HuH-7 (cell line): Measurements from ENCODE around the gene CCDC149.
A peak's percentile ranks its signal among the peaks of the same experiment; 100 is the strongest.

ENCODE experiments used
- DNase-seq: peaks from one replicate; pipeline ENCODE4 v3.0.0; 2011; ENCODE audit warnings: low spot score

The CCDC149 gene

DNA sequence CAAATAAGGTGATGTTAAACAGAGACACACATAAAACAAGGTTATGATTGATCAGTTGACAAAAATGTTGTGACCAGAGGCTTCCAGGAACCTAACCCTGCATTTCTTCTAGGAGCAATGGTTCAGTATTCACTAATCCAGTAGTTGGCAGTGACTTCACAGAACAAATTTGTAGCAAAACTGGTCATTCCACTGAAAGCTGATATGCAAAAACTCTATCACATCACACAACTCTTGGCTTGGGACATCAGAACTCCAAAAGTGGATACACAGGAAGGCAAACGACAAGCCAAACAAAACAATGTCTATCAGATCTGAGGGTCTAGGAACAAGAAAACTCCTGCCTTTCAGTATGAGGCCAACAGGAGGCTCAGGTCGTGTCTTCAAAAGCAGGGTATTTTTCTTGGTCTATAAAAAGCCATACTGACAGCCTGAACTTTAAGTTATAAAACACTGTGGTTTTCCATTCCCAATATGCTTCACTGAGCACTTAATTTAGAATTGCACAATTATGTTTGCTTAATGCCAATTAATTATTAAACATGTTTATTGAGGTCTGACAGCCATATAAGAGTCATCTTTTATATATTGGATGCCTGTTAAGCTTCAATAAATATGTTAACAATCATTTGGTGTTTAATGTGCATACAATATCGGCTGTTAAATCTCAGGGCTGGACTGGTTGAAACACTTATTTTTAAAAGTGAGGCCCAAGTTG is 71.9 kb downstream of the CCDC149 start:
- no peak for DNase-seq

DNA sequence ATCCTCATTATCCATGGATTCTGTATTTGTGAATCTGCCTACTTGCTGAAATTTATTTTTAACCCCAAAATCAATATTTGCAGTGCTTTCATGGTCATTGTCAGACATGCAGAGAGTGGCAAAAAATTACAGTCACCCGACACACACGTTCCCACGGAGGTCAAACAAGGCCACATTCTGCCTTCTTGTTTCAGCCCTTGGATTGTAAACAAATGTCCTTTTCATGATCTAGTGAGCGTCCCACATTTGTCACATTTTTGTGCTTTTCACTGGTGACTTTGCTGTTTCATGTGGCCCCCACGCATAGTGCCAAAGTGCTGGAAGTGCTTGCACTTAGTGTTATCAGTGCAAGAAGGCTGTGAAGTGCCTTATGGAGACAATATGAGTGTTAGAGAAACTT is 72.5 kb downstream of the CCDC149 start:
- no peak for DNase-seq

DNA sequence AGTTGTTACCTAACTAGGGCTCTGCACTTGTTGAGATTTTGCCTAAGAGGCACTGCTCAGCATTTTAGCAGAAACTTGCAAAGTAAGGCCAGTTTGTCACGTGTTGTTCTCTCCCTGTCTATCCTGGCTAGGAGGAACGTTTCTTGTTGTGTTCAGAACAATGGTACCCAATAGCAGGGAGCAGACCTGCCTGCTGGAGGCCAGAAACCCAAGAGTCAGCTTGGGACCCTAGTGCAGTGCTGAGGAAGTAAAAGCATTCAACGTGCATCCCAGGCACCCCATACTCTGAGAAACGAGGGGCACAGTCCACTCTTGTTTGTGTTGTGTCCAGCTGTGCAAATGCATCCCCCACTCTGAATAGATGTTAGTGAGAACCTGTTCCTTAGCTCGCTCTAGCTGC is 75.1 kb downstream of the CCDC149 start:
- no peak for DNase-seq

DNA sequence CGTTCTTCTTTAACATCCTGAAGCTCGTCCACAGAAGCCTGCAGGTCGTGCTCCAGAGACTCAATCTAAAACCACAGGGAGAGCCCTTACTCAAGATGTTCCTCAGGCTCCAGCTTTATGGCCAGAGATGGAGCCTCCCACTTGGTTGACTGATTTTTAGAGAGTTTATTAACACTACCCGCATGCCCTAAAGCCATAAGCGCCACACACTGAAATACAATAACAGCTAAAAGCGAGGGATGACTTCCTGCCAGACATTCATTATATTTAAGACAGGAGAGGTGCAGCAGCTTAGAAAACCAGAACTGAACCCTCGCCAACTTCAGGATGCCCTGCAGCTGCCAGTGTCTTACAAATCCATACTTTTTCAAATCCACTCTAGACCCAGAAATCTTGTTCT is 75.5 kb downstream of the CCDC149 start:
- no peak for DNase-seq

DNA sequence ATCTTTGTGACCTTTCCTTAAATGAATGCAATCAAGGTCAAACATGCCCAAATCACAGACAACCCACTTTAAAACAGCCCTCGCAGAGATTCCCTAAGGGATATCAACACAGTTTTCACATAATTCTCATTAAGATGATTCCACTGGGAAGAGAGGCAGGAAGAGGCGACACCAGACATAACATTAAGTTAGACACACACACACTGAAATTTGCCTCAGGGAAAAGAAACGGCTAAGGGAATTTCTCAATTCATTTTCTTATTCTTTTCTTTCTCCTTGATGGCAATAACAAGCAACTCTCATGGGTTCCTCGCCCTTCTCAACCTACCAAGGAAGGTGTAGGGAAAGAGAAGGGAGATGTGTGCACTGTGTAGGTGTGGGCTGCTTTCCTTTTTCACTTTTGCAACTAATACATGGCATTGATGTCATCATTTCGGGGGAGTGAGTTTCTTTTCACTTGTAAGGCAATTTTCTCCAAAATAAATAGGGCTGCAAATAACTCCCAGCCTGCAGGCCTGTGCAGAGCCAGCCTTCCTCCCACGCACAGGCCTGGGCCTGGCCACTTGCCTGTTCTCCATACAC is 76.1 kb downstream of the CCDC149 start:
- no peak for DNase-seq

DNA sequence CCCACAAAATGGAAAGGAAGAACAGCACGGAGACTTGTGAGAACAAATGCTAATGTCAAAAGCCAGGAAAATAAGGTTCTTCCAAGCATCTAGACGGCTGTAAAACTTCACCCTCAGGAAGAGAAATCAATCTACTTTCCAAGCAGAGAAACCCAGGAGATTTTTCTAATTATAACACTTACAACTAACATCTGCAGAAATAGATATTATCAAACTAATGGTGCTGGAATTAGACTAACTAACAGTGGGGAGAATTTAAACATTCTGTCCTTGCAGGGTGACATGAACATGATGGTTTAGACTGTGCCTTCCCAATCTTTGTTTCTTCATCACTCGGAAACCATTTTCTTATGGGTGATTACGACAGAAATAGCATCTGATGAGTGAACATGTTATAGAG is 77.1 kb downstream of the CCDC149 start:
- DNase-seq, result no peak

DNA sequence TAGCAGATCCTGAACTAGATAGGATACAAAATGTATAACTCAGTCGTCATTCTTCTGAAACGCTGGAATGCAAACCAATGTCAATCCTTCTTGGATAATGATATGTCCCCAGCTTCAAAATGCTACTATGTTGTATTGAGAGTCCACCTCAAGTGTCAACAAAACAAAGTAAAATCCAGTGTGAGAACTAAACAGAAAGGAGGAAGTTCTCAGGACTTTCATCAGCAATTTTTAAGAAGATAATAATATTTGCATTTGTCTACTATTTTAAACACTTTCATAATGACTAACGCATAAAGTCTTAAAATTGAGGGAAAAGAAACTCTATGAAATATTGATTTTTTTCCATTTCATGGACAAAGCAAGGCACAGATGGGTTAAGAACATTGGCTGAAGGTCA is 81.2 kb downstream of the CCDC149 start:
- no peak for DNase-seq

DNA sequence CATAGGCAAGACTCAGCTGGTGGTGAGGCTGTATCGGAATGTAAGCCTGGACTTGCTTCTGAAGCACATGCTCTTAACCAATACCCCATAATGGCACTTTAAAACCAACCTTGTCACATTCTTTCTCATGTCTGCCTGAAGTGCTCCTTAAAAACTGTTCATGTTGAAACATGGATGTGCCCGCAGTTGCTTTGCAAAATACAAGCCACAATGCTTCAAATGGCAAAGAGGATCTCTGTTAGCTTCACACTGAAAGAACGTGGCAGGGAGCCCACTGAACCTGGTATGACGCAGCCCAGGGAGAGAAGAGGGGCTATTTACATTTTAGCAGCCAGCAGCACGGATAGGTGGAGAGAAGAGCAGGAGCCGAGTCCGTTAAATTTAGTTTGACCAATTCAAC is 88.1 kb downstream of the CCDC149 start:
- no peak for DNase-seq

DNA sequence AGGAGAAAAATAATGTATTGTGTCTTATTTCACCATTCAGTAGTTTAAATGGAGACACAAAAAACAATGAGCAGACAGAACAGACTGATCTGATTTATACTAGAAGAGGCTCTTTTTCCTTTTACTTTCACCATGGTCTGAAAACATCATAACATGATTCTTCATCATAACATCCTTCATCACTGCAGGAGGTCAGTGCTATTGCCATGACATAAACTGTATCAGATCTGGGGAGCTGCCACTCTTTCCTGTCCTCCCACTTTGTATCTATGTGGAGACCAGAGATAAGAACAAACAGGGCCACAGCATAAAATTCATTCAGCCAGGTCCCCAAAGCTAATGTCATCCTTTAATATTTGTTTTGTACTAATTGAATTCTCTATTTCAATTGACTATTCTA is 92.3 kb downstream of the CCDC149 start:
- no peak for DNase-seq

DNA sequence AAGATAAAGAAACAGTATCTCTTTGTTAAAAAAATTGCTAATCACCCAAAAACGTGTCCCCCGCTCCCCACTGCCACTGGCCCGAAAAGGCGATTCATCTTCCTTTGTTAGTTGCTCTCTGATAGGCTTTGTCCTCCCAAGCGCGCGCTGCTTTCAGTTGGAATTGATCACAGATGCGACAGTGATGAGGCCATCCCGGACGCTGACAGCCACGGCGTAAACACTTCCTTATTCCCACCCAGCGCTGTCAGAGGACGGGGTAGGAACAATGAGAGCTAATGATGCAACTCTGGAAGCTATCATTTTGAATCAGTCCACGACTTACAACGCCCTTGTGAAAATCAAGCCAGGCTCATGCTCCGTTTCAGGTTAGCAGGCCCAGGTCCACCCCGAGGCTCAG is 96.0 kb downstream of the CCDC149 start:
- no peak for DNase-seq

DNA sequence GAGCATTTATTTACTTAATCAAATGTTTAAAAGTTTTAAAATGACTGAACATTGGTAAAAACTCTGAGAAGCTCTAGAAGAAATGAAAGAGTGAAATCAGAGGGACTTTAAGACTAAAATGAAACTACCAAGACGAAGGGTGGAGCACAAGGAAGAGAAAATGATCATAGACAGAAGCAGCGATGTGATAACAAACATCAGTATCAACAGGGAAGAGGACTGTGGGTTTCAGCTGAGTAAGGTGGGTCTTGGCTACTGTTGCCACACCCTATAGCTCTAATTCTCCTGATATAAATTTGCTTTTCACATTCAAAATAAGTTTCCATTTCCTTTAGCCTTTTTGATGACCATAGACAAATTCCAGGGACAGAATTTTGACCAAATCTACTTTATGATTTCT is 99.1 kb downstream of the CCDC149 start:
- DNase-seq, result no peak

DNA sequence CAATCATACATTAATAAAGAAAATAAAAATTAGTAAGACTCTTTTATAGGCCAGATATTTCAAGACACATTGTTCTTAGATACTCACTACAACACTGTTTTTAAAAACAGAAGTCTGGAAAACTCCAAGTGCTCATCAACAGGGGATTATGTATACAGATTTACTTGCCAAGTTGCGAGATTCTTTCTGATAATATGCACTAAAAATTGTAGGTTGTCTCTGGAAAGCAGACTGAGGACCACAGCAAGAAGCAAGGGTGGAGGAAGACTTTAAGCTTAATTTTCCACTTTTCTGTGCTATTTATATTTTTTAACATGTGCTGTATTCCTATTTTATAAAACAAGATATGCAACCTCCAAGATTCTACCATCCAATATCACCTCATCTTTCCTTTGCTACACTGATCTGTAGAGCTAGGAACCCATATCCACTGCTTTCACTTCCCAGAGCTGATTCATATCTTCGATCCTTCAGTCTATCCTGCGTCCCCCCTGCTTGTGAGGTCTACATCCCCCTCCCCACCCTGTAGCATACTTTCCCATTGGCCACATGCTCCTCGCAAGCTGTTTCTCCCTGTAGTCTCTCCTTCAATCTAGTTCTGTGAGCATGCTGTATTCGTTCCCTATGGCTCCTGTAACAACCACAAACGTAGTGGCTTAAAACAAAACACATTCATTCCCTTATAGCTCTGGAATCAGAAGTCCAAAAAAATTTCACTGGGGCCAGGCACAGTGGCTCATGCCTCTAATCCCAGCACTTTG is 101.8 kb downstream of the CCDC149 start:
- no peak for DNase-seq

DNA sequence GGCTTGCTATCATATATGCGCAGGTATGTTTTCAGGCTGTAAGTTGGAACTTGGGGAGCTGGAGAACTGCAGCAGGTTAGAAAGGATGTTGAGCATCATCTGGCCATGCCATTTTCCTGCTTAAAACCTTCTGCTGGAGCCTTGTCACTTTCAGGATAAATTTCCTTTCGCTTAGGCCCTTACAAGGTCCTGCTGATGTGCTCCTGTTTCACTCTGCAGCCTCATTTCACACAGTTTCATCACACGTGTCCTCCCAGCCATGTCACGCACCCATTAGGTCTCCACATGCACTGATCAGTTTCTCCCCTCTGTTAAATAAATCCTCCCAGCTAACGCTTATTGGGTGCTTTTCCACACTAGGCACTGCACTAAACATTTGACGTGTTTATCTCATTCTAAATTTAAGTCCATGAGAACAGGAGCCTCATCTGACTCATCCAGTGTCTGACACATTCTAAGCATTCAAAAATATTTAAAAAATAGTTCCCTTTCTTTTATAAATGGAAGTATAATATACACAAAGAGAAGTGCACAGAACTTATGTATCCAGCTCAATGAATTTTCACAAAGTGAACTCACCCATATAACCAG is 102.9 kb downstream of the CCDC149 start:
- DNase-seq, result no peak

DNA sequence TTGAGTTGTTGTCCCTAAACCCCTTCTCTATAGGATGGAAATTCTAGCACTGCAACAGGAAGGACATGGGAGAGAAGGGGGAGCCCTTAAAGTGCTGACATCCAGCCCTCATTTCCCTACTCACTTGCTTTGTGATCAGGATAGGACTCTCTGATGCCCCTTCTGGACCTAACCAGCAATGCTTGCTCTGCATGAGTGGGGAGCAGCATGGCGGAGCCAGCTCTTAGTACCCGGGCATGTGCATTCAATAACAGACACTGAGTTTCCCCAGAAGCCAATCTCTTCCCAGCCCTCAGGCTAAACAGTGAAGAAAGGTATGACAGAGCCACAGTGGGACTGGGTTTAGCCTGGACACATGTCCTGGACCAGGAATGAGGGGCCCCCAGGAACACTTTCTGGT is 103.5 kb downstream of the CCDC149 start:
- peak; percentile 66 for DNase-seq

DNA sequence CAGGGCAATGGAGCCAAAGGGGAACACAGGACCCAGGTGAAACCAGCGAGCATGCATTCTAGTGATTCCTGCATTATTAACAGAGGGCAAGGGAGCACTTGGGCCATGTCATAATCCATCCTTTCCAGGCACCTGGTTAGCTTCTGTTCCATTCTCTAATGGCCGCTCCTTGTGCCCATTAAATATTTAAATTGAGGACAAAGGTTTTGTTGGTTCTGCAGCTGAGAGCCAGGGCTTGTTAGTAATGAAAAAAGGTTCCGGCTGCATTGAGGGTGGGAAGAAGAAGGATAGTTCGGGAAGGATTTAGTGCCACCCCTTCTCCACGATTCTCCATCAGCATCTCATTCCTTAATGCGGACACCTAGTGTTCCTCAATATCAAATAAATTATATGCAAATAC is 103.9 kb downstream of the CCDC149 start:
- DNase-seq, result no peak

DNA sequence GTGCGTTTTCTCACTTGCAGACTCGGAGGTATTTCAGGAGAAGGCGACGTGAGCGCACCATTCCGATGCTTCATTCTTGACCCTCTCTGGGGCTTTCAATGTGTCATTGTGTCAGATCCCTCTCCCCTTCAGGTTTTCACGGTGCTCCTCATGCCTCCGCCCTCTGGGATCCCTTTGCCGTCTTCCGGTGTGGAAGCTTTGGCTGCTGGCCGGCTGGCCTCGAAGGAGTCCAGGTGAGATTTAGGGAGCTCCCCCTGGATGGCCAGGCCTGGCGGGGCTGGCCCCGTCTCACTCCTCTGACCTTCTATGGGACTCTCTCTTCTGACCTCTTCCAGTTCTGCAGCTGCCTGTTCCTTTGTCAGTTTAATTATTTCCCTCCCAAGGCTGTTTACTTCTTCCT is 104.6 kb downstream of the CCDC149 start:
- no peak for DNase-seq

DNA sequence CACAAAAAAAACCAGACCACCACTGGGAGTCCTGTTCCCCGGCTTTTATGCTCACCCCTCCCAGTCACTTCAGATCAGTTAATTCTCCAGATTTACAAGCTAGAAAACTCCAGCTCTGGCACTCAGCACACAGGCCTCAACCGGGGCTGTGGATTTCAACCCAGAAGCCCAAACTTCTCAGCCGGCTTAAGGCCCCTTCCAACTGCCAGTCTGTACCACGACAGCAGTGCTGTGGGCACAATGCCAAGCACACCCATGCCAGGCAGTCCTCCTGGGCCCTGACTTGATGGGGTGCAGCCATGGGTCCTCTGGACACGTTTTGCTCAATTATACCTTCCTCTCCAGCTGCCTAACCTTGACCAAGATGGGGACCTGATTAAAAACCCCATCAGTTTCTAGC is 105.2 kb downstream of the CCDC149 start:
- DNase-seq, result no peak

DNA sequence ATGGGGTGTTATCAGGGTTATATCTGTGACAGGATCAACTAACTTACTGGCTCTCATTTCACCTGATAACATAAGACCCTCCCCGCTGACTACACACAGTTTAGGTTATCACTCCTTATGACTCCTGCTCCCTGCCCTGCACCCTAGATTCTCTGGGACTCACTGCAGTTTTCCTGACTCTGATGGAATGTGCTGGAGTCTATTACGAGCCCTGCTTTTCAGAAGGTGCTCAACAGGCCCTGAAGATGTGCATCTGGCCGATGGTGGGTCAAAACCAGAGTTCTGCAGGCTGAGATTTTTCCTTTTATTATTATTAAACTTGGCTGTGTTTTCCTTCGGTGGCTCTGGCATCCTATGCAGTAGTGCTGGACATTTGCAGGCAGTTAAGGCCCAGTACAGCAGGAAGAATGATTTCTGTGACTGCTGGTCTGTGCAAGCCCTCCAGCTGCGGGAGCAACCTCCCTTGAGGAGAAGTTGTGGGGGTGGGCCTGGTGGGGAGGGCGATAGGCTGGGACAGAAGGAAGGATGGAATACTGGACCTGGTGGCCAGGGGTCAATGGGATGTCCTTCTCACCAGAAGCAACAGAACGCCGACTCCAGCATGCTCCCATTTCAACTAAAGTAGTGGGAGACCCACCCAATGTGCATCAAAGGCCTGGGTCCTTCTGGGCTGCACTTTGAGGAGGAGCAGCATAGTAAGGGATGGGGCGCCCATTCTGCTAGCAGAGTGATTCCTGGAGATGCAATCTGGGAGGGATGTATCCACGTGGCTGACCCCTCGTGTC is 106.4 kb downstream of the CCDC149 start:
- no peak for DNase-seq

DNA sequence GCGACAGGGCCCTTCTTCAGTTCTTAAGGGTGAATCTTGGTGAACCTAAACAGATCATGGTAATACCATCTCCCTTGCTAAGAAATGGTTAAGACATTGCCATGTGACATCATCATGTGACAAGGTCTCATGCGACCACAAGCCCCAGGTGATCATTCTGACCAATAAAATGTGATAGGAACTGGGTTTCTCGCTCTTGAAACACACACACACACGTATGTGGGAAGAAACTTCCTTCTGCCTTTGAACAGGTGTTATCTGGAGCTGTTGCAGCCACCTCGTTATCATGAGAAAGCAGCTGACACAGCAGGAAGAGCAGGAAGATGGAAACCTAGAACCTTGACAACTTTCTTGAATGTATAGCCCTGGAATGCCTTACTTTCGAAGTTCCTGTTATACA is 107.3 kb downstream of the CCDC149 start:
- no peak for DNase-seq

DNA sequence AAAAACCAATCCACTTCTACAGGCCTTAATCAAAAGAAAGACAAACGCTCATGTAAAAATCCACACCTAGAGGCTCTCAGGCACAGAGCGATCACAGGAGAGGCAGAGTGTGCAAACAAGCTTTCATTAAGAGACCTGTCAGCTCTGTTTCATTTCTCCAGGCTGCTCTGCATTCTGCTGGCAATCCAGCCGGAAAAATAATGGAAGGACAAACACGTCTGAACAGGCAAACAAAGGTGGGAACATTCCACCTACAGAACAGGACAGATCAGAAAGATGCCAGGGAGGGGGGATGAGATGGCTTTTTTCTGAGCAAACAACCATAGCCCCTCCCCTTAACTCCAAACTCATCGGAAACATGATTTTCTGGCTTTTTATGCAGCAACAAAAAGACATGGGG is 107.8 kb downstream of the CCDC149 start:
- DNase-seq, result no peak

DNA sequence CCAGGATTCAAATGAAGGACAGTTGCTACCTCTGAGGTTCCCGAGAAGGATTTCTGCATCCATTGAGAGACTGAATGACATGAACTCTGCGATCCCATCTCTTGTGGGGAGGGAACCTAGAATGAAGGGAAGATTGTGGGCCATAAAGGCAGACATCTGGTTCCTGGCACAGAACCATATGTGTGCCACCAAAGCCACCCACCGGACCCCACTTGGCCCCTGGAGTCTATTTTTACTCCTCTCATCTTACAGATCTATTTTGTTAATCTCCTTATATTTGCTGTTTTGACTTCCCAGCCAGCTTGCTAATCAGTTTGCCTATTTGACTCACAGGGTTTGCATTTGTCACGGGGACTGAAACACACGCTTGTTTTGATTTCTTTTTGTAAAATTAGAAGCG is 110.2 kb downstream of the CCDC149 start:
- DNase-seq, result no peak

DNA sequence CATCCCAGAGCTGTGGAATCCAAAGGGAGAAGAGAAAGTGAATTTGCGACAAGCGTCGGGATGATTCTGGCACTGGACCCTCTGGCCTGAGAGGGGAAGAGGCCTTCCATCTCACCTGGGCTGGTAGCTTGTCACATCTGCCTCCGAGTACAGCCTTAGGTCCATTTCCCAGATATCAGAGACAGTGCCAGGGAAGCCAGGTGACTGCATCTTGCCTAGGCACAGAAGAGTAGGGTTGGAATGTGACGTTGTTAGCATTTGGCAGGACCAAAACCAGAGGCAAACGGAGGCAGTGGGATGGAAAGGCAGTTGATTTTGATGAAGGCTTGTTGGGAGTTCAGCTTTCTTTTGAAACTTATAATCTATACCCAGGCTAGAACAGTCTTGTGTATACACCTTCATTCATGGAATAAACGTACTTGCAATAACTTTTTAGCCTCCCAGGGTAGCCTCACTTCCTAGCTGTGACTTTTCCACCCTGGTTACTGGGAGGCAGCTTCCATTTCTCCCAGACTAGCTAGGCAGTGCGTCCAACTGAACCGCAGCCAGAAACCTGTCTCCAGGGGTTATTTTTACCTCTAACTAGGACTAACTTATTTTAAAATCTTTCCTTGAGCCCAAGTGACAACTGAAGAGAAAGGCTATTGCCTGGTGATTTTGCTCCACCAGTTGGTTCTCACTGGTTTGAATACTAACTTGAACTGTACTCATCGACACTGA is 111.5 kb downstream of the CCDC149 start:
- DNase-seq, result no peak
